Right renal cortex interstitium (tissue), 3 donors: ENCODE measurements around the gene C1RL. TPM values are rescaled to one million over a fixed set of nuclear protein-coding genes. Genes with fewer than 3 reads are reported as not detected.

Source experiments
- DNase-seq, 3 donors: peaks; one replicate each; pipeline ENCODE4 v3.0.0-alpha.2; 2013; ENCODE audit warnings: low read depth in 3 of 3, low spot score in 2 of 3
- polyA plus RNA-seq, 3 donors: library from polyadenylated mRNA; unstranded; fragments of 120-200 nt; gene quantifications; one replicate each; pipeline ENCODE4 v1.2.1, GENCODE V29; 2013; ENCODE audit not compliant: insufficient read length in 3 of 3

The C1RL gene
- polyA plus RNA-seq, 3 donors, result 27.4 to 30.0 (median 29.4) TPM

DNA sequence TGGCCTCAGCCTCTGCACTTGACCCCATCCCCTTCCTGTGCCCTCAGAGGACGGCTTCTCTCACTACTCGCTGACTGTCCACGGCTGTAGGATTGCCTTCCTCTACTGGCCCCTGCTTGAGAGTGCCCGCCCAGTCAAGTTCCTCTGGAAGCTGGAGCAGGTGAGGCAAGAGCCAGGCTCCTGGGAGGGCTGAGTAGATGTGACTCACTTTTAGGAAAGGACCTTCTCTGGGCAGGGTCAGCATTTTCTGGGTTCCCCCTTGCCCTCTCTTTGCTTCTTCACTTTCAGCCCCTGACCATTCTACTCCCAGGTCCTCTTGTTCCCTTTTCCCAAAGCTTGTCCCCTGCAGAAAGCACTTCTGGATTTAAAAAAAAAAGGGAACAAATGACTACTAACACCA lies 28.9 kb upstream of the C1RL start:
- DNase-seq, result no peak

DNA sequence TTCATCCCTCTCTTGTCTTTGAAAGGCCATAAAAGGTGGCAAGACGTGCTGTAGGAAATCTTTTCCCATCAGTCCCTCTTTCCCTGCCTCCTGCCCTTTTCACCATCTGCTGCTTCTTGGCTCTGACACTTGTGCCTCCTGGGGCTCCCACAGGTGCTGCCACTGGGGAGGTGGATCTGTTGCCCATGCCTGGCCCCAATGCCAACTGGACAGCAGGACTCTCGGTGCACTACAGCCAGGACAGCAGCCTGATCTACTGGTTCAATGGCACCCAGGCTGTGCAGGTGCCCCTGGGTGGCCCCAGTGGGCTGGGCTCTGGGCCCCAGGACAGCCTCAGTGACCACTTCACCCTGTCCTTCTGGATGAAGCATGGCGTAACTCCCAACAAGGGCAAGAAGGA lies 27.7 kb upstream of the C1RL start:
- DNase-seq, result no peak

DNA sequence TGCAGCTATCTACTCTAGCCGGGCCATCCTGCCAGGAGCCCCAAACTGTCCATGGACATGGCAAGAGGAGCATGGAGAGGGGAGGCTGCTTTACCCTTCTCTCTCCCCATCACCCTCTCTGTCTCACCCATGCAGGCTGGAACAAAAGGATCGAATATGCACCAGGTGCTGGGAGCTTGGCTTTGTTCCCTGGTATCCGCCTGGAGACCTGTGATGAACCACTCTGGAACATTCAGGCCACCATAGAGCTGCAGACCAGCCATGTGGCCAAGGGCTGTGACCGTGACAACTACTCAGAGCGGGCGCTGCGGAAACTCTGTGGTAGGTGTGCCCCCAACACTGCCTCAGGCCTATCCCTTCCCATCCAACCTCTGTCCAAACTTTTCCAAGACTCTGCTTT lies 27.1 kb upstream of the C1RL start:
- DNase-seq, result no peak

DNA sequence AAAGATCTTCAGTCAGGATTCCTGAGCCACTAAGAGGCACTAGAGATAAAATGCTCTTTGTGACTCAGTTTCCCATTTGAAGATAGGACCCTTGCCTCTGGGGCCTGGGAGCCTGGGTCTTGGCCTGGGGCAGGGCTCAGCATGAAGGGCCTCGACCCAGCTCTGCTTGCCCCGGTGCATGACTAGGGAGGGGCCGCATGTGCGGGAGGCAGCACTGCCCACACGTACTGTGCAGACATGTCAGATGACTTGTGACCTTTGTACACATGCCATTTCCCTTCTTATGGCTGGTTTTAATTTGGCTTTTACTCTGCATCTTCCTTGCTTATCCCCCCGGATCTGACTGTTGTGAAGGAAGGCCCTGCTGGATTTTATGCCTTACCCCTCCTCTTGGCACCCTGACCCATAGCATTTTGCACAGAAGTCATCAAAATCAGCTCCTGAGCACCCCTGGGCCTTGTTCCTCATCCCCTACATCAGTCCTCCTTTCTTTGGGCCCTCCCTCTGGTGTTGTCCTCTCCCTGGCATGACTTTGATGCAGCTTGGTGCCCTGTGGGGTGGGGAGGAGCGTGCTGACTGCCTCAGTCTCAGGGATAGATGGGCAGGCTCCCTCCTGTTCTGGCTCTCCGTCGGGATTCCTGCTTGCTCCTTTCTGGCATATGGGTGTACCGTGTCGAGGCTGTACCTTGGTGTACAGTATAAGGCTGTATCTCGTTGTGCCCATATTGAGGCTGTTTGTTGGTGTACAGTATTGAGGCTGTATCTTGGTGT lies 25.6 kb upstream of the C1RL start:
- no peak for DNase-seq

DNA sequence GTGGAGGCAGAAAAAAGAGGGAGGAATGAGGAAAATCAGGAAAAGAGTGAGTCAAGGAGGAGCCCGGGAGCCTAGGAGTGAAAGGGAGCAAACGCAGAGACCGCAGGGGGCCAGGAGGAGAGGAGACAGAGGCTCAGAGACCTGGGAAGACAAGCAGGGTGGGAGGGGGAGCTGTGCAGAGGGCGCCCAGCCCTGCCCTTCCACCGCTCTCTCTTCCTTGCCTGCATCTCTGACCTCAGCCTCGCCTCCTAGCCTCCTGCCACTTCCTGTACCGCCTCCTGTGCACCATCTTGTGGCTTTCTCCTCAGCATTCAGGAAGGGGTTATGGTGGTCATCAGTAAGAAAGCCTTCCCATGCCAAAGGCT lies 22.5 kb upstream of the C1RL start:
- DNase-seq, result no peak

DNA sequence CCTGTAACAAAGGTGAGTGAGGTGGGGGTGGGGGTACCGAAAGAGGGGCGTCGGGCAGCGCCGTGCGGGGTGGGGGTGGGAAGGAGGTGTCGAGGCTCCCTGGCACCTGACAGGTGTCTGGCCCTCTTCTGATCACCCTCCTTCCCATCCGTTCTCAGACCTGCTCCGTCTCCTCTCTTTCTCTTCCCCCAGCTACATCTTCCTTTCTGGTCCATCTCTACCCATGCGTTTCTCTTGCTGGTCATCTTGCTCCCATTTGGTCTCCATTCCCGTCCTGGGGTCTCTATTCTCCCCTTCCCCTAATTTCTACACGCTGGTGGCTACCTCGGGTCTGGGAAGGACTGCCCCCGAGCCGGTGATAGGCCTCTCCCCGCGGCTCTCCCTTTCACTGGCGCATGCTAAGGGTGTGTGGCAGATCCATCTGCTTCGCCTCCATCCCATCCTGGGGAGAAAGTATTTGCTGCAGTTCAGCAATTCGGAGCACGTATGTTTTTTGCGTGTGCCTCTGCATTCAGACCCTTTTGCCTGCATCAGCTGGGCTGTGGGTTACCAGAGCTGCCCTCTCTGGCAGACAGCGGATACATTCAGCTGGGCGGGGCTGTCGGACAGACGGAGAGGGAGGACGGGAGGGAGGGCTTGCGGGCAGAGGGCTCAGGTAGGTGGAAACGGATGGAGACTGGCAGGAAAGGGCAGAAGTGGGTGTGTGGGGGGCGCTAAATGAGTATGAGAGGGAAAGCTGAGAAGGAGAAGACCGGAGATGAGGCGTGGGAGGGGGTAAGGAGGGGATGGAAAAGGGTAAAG lies 21.9 kb upstream of the C1RL start:
- DNase-seq, result no peak

DNA sequence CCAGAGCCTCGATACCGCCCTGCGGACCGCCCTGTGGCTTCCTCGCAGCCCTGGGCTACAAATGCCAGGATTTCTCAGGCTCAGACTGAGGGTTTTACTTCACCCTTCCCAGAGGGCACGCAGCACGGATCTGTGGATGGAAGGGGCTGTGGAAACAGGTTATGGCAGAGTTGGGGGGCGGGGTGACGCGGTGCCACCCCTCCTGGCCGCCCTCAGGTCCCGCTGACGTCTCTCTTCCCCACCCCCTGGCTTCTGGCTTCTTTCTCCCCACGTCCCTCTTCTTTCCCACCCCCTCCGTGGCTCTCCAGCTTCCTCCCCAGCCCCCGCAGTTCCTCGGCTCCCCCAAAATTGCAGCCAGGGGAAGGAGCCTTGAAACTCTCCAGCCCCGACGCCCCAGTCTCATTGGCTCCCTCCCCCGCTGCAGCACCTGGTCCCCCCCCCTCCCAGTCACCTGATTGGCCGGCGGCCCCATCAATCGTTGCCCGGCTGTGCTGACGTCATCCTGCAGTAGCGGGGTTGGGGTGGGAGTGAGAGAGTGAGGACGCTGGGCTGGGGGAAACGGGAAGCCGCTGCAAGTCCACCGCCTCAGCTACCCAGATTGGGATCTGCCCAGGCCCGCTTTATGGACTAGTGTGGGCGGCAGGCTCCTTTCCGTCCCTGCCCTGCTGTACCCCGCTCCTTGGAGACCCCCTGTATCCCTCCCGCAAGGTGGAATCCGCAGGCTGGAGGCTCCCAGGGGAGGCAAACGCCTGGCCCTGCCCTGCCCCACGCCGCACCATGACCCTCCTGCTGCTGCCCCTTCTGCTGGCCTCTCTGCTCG lies 21.1 kb upstream of the C1RL start, which contains the start of gene CLSTN3:
Gene CLSTN3 (plus strand): TSS at position 500 of the 820 bp plus-strand sequence. CDS start 278 bp downstream, at position 778.
- DNase-seq, result peak in 2 of 3 donors; percentile 72 to 76

DNA sequence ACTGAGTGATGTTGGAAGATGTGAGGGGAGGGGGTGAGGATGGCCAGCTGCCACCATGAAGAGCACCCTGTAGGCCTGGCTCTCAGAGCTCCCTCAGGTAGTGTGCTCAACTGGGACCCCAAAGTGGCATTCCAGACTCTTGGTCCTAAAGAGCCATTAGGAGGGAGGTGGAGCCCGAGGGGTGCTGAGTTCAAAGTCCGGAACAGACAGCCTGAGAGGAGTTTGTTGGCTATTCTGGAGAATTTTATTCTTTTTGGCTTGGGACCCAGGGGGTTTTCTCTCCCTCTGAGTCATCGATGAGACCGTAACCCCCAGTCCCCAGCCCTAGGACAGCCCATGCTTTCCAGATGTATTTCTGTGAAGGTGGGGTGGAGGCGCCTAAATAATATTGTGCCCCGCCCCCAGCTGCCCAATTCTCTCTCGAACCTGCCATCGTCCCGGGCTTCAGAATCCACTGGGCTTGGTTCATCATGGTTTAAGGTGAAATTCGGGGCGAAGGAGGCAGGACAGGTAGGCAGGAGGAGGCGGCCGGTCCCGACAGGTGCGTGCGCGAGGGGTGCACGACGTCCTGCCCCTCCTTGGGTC lies 20.4 kb upstream of the C1RL start:
- DNase-seq, result no peak

DNA sequence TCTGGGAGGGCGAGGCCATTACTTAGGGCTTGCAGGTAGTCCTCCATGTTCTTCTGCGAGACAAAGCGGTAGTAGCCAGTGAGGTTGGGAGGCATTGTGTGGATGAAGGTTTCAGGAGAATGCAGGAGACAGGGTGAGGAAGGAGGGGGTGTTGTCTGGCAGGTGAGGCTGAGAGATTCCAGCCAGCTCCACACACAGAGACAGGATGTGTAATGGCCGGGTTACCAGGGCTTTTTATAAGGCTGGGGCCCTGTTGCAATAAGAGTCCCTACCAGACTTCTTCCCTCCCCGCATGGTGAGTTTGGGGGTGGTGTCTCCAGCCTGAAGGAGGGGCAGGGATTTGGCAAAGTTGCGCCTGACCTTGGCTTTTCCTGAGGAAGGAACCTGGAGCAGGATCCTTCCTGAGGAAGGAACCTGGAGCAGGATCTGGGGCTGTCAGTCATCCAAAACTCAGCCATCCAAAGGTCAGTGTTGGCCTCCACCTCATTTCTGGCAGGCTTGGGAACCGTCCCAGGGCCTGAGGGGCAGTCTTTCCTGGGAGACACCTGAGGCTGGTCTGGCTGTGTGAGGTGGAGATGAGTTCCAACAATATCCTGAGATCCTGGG lies 19.8 kb upstream of the C1RL start, which contains the start of gene RBP5:
Gene RBP5 (minus strand): TSS at position 209 of the 606 bp plus-strand sequence. CDS start 114 bp downstream, at position 95.
- DNase-seq, result no peak

DNA sequence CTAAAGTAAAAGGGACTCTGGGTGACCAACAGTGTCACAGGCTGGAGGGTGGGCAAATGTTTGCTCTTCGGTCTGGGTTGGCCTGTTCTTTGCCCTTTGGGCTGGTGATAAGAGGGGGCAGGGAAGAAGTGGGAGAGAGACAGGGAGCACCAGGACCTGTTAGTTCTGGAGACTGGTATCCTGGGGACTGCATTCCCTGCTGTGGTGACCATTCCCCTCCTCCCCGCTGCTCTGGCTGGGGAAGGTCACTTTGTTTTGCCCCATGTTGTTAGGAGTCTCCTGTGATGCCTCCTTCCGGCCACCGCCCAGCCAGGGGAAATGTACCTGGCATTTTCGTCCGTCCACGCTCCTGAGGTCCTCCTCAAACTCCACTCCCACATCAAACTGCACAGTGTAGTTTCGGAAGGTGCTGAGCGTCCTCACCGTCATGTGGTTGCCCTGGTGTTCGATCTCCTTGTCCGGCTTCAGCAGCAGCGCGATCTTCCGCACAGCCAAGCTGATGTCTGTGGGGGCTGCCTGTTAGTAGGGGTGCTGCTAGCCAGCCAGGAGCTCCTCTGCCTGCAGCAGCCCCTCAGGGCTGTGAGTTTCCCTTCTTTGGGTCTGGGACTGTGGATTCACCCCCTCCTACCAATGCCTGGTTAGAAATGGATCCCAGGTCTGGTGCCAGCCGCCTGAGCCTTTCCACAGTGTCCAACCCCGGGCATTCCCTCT lies 19.1 kb upstream of the C1RL start:
- DNase-seq, result no peak

DNA sequence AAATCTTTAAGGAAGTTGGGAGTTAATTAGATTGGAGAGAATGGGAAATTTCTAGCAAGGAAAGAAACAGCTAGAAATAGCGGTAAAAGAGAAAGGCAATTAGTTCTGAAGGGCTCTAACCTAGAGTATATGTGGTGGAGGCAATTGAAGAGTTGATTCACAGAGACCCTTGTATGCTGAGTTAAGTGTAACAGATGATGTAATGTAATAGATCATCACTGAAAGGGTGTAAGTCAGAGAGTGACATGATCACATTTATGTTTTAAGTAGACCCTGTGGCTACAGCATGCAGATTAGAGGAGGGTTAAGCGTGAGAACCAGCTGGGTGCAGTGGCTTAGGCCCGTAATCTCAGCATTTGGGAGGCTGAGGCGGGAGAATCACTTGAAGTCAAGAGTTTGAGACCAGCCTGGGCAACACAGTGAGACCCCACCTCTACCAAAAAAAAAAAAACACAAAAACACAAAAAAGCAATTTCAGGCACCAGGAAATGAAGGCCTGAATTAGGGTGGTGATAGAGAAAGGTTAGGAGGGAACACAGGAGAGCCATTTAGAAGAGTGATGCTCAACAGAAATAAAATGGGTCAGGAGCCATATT lies 16.7 kb upstream of the C1RL start:
- no peak for DNase-seq

DNA sequence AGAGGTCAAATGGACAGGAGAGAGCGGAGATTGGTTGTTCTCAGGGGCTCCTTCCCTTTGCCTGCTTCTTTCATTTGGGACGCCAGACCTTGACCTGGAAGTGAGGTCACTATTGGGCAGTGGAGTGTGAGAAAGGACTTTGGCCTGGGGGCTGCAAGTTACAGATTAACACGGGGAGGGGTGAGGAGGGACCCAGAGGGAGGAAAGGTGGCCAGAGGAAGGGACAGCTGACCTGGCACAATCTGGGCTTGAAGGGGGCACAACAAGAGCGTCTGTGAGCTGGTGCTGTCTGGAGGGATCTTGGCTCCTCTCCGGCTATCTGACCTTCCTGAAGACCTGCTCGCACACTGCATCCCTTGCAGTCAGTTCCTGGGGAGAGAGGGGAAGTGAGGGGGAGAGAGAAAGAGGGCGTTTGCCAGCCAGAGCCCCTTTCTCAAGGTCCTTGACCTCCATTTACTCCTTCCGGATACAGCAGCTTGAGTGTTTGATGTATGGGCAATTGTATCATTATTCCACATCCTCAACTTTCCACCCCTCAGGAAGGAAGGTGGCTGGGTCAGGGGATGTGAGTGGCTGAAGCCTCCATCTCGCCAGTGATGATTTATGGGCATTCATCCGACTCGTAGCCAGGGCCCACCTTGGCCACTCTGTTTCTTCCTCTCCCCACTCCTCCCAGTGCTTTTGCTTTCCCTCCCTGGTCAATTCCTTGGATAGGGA lies 14.9 kb upstream of the C1RL start:
- no peak for DNase-seq

DNA sequence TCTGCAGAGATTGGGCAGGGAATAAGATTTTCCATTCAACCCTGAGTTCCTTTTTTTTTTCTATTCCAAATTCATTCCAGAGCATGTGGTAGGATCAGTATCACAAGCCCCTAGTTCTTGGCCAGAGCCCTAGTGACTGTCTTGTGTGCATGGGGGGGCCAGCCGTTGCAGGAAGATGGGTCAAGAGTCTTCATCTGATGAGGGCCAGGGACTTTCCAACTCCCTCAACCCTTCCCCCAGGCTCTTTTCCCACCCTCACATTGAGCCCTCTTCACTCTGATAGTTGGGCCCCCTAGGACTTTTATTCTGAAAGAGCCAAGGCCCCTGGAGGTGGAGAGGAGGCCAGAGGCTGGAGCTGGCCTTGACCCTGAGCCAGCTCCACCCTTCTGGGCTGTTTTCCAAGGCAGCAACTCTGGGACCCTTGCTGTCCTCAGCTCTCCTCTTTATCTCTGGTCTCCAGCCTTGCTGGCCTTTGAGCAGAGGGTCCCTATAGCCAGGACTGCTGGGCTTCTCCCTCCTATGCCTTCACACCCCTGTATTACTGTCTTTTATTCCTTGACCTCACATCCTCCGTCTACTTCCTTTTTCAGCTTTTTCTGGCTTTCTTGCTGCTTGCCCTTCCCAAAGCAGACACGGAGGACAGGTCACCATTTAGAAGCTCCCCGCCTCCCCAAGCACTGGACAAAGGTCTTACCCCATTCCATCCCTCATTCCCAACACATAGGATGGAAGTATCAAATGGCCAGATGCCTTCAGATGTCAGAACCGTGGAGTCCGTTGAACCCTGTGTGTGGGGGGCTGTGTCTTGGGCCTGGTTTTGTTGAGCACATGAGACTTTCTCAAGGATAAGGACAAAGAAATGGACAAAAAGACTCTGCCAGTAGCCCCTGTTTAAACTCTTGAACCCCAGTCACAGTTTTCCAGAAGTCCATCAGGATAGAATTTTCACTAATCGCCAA lies 14.1 kb upstream of the C1RL start:
- no peak for DNase-seq

DNA sequence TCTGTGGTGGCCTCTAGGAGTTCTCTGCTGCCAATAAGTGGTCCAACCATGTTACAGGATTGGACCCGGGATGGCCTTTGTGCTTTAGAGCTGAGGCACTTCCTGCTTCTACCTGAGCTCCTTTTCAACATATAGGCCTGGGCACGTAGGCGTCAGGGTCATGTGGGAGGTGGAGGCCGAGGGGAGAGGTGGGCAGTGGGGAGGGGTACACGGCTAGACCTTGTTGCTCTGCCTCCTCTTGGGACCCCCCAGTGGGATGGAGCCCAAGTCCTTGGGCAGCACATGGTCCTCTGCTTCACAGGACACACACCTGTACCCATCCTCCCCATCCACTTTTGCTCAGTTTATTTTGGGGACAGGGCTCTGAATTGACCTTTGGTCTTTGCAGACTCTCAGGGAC lies 12.3 kb upstream of the C1RL start:
- DNase-seq, result no peak

DNA sequence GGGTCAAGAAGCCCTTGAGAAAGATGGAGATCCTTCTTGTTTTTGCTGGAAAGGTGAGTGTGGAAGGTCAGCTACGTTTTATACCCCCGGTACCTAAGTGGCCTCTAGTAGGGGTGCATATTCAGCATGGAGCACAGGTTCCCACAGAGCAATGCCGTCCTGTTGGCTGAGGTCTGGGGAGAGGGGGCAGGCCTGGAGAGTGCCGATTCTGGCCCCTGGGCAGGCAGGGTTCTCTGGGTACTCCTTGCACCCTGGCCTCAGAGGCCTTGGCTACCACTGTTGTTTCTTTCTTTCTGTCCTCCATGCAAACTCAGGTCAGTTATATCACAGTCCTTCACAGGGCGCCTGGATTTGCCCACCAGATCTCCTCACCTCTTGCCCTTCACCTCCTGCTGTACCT lies 11.2 kb upstream of the C1RL start:
- no peak for DNase-seq

DNA sequence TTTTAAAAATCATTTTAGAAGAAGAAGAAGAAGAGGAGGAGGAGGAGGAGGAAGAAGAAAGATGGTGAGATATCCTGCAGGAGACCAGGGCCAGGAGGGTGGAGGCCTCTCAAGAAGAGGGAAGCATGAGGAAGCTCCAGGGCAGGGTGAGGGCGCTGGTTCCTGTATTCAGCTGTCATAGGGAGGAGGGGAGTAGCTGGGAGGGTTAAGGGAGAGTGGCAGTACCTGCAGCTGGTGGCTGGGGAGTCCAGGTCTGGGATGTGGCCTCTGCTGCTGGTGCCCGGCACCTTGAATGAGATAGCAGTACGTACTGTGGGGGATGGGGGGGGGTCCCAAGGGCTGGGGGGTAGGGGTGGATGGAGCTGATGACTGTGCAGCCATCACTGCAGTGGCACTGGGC lies 9.9 kb upstream of the C1RL start:
- no peak for DNase-seq

DNA sequence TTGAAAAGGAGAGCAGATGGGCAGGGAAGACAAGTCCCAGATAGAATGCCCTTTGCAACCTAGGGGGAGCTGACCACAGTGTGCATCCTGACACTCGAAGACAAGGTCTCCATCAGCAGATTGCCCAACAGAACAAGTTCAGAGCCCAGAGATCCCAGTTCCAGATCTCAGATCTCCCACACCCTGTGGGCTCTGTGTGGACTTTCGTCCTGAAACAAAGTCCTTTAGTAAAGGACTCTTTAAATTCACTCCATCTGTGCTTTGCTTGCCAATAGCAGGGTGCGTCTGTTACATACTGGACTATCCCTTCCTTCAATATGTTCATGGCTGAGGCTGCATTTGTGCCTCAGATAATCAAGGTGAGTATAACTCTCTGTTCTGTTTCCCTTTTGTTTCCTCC lies 8.7 kb upstream of the C1RL start:
- DNase-seq, result no peak

DNA sequence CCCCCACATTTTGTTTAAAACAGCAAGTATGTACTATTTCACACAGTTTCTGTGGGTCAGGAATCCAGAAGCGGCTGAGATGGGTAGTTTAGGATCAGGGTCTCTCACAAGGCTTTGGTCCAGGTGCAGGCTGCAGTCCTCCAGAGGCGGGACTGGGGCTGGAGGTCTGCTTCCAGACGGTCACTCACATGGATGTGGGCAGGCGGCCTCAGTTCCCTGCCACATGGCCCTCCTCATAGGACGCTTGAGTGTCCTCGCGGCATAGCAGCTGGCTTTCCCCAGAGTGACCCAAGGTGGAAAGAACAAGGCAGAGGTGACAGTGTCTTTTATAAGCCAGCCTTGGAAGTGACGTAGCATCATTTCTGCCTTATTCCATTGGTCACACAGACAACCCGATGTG lies 7.9 kb upstream of the C1RL start:
- no peak for DNase-seq
